GM18861 (cell line): ENCODE measurements around the gene KSR2.
"Not testable (repeated sequence)": the region's sequence is repeated elsewhere in the genome, so short reads cannot be mapped to it uniquely, and the experiment has no call there.

Source experiments
- ATAC-seq: cut with Tn5 transposase; IDR thresholded peaks from one replicate; pipeline ENCODE4 v1.9.1; 2021; ENCODE audit not compliant: unreplicated experiment

The KSR2 gene

DNA sequence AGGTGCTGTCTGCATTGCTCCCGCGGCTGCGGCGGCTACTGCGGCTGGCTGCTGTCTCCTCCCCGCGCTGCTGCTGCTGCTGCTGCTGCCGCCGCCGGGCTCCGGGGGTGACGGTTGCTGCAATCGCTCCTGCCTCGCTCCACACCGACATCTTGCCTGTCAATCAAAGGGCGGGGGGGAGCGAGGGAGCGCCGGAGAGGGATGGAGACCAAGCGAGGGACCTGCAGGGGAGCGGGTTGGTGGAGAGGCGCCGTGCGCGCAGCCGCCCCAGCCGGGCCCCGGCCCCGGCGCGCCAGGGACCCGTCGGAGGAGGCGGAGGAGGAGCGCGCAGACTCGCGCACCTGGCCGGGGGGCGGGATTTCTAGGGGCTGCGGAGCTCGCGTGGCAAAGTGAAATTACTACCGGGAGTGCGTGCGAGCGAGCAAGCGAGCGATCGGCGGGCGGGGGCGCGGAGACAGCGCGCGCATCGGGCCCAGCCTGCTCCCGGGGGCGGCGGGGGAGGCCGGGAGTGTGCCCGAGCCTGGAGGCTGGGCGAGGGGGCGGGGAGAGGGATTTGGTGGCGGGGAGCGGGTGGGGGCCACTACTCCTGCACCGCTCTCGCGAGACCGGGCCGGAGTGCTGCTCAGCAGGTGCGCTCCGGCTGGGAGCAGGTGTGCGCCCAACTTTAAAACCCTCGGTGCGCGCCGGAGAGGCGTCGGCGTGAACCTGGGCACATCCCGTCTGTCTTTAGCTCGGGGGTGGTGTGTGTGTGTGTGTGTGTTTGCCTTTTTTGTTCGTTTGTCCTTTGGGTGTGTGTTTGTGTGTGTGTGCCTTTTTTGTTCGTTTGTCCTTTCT lies at the start of gene KSR2:
TSS of gene KSR2 (minus strand) at position 165 of the 834 bp plus-strand sequence. CDS start 735 bp downstream, outside the sequence.
- no peak for ATAC-seq

DNA sequence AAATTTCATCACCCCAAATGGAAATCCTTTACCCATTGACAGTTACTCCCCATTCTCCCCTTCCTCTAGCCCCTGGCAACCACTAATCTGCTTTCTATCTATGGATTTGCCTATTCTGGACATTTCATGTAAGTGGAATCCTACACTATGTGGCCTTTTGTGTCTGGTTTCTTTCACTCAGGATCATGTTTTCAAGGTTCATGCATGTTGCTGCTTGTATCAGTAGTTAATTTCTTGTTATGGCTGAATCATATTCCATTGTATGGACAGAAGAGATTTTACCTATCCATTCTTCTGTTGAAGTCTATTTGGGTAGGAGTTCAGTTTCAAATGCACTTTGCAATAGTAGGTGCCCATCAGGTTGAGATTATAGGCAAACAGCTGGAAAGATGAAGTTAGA lies 49.1 kb upstream of the KSR2 start:
- ATAC-seq, result no peak

DNA sequence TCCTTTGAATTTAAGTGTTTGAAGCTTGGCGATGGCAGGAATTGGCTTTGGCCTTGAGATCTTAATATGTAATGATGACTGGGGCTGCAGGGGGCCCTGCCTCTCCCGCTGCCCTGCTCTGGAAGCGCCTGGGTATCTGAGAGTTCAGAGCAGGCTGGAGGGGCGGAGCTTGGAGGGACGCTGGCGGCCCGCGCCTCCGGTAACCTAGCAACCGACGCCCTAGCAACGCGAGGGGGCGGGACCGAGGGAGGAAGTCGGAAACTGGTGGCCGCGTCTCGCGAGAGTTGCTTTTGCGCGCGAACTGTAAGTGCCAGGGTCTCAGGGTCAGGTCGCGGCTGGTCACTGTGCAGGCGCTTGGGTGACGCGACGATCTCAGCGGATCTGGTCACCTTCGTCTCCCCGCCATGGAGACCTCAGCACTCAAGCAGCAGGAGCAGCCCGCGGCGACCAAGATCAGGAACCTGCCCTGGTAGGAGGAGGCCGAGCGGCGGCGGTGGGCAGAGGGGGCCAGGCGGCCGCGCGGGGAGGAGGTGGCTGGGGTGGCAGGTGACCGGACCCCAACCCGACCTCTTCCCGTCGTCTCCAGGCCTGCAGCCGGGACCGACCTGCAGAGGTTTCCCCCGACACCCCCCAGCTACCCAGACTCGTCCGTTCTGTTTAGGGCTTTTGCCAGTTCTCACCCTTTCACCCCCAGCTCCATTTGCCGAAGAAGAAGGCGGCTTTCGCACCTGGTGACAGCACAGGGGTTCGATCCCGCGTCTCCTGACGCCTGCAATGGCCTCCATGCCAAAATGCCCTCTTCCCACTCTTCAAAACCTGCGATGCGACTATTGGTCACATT lies 47.9 kb upstream of the KSR2 start, which contains the start of gene RFC5:
TSS of gene RFC5 (plus strand) at position 280 of the 841 bp plus-strand sequence. CDS start at position 405, 125 bp downstream.
- ATAC-seq, result peak; percentile 97

DNA sequence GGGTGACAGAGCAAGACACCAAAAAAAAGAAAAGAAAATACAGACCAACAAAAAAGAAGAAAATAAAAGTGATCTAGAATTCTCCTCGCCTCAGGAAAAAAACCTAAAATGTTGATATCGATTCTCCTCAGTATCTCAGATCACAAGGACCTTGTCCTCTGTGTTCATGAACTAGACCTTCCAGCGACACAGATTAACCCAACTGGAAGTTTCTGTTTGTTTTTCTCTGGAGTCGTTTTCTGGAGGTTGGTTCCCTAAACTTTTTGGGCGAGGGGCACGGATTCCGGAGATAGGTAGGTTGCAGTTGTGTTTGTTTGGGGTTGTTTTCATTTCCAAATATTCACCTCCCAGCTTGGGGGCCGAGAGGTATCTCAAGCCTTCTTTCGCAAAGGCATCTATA lies 47.2 kb upstream of the KSR2 start:
- ATAC-seq, result no peak

DNA sequence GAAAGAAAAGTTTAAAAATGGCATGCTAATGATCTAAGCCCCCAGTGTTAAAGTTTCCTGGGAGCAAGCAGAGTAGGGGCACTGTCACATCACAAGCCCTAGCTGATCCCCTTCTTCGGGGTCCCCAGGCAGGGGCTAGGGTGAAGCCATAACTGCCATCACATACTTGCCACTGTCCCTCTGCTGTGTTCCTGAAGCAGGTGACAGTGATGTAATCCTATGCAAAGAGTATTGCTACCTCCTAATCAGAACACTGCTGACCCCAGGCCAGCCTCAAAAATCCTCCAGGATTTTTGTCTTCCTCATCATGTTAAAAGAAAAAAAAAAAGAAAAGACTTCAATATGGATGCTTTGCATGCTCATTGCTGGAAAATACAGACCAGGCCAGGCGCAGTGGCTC lies 46.5 kb upstream of the KSR2 start:
- no peak for ATAC-seq

DNA sequence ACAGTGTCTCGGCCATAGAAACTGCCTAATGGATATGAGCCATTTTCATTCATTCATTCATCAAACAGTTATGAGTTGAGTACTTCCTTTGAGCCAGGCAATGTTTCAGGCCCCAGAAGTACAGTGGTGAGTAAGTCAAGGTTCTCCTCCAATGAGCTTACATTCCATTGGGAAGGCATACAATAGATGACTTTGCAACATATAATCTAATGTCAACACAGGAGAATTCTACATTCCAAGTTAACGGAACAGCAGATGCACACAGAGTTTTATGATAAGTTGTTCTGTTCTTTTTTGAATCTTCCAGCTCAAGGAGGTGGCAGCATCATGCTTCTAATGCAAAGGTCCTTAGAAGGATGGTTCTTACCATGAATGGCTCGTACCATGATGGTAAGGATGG lies 44.5 kb upstream of the KSR2 start:
- ATAC-seq, result no peak

DNA sequence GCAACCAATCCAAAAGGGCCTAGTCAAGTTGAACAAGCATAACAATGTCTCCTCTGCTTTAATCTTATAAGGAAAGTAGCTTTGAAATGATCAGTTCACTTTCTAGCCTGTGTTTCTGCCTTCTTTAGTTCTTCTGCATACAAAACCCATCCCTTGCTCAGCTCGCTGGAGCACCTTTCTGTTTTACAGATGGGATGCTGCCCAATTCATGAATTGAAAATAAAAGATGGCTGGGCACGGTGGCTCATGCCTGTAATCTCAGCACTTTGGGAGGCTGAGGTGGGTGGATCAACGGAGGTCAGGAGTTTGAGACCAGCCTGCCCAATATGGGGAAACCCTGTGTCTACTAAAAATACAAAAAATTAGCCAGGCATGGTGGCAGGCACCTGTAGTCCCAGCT lies 43.2 kb upstream of the KSR2 start:
- no peak for ATAC-seq

DNA sequence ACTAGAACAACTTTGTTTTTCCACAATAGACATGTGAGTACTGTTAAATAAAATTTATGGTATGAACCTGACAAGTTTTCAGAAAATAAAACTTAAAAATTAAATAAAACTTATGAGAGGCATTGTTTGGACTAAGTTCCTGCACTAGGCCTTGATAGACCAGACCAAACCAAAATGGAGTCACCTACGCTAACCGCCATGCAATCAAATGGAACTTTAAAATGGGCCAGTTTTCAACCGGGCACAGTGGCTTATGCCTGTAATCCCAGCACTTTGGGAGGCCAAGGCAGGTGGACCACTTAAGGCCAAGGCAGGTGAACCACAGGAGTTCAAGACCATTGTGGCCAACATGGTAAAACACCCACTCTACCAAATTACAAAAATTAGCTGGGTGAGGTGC lies 42.6 kb upstream of the KSR2 start:
- no peak for ATAC-seq

DNA sequence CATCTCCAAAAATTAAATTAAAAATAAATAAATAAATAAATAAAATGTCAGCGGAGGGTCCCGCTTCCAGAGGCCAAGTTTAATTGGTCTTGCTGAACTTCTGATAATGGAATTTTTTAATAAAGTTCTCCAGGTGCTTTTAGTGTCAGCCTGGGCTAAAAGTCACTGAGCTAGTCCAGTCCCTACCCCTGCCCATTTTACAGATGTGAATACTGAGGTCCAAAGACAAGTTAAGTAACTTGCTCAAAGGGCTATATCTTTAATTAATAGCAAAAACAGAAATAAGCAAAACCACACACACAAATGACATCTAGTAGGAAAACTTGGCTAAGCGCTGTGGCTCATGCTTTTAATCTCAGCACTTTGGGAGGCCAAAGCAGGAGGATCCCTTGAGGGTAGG lies 42.1 kb upstream of the KSR2 start:
- no peak for ATAC-seq

DNA sequence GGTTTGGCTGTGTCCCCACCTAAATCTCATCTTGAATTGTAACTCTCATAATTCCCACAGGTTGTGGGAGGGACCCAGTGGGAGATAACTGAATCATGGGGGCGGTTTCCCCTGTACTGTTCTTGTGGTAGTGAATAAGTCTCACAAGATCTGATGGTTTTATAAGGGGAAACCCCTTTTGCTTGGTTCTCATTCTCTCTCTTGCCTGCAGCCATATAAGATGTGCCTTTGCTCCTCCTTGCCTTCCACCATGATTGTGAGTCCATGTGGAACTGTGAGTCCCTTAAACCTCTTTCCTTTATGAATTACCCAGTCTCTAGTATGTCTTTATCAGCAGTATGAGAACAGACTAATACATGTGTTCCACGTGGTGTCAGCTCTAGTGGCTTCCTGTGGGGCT lies 31.0 kb upstream of the KSR2 start:
- ATAC-seq, result not testable (repeated sequence)

DNA sequence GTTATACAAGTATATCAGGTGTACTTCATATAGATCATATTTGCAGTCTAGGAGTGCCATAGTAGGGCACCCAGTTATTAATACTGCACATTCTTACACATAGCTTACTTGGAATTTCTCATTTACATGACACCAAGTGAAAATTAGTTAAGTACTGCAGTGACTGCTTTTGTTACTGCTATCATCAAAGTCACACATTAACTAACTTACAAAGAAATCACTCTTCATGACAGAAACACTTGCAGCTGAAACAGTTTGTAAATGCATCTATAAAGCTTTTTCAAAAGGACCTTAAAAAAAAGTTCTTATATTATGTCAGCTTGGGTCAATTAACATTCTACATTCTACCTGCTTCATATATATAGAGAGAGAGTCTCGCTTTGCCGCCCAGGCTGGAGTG lies 29.9 kb upstream of the KSR2 start:
- ATAC-seq, result no peak

DNA sequence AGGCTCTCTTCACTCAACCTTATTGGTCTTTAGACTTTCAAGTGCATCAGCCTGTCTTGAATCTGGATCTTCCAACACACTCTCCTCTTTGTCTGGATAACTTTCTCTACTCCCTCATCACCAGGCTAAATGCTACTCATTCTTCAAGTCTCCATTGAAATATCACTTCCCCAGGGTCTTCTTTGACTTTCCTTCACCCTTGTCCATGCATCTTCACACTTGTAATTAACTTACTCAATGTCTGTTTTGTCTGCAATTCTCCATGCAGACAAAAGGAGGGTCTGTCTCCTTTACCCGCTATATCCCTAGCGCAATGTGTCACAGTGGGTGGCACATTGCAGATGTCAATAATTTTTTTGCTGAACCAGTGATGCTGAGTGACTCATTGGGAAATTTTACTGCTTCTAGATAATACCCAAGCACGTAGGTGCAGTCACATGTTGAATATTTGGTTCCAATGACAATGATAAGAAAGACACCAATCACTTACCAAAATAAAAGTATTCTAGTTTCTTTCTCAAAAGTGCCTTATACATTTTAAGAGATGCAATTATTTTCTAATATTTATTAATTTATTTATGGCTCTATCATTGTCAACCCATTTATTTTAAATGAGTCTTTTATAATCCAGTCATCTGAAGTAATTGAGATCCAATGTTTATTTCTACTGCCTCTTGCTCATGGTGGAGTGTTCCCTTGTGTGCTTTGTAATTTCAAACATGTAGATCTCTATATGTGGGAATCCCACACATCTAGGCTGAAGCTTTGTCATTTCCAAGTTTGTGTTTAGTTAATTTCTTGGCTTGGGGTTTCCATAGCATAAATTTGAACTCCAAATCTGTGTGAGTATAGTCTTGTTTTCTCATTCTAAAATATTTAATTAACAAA lies 26.0 kb upstream of the KSR2 start:
- no peak for ATAC-seq

DNA sequence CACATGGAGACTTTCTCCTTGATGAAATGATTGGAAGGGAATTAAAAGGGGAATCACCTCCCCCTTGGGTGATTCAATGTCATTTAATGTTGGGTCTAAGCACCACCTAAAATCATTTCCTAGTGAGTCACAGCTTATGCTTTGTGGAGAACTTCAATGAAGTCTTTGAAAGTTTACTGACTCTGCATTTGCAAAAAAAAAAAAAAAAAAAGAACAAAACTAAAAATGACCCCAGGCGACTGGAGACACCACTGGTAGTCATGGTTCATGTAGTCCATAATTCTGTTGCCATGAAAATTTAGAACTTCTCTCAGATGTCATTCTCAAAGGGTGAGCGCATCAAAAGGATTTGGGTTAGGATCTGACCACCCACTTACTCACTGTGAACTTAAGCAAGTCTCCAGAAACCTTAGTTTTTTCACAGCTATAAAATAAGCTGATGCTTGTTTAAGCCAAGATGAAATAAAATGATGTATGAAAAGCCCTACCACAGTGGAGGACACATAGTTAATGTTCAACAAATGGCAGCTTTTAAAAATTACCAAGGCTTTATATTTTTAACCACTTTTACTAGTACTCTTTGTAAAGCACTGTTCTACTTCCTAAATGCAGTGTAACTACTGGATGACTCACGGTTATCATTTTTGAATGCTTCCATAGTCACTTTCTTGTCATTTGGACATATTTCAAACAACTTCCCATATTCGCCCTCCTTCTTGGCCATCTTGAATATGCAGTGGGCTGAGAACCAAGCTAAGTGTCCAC lies 18.1 kb upstream of the KSR2 start:
- ATAC-seq, result no peak

DNA sequence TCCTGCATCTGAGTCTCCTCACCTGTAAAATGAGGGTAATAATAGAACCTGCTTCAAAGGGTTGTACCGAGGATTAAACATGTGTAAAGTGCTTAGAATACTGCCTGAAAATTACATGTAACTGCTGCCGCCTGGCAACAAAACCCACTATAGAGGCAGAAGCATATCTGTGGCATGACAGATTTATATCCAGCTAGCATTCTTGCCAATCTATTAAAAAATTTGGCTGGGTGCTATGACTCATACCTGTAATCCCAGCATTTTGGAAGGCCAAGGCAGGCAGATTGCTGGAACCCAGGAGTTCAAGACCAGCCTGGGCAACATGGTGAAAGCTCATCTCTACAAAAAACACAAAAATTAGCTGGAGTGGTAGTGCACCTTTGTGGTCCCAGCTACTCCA lies 16.4 kb upstream of the KSR2 start:
- ATAC-seq, result no peak

DNA sequence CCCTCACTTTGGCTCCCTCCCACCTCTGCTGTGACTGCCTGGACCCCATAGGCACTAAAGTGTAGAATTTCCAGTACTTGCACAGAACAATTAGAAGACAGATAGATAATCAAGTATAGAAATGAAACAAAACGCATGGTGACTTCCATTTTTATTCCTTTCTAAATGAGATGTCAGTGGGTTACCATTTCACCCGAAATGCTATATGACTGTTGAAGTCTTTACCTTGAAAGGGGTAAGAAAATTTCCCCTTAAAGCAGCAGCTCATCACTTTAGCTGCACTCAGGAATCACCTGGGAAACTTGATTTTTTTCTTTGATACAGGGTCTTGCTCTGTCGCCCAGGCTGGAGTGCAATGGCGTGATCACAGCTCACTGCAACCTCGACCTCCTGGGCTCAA lies 12.5 kb upstream of the KSR2 start:
- no peak for ATAC-seq

DNA sequence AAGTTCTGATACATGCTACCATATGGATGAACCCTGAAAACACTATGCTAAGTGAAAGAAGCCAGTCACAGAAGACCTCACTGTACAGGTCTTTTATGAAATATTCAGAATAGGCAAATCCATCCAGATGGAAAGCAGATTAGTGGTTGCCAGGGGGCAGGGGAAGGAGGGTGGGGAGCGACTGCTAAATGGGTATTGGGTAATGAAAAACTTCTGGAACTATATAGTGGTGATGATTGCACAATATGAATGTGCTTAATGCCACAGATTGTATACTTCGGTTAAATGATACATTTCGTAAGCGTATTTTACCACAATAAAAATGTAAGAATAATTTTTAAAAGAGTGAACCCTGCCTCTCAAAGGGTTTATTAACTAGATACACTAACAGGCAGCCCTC lies 11.8 kb upstream of the KSR2 start:
- no peak for ATAC-seq

DNA sequence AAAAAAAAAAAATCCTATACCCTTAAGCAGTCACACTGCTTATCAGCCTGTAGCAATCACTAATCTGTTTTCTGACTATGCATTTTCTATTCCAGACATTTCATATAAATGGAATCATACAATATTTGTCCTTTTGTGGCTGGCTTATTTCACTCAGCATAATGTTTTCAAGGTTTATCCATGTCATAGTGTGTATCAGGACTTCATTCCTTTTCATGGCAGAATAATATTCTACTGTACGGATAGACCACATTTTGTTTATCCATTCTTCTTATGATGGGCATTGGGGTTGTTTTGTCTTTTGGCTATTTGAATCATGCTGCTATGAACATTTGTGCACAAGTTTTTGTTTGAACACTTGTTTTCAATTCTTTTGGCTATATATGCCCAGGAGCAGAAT lies 8.6 kb upstream of the KSR2 start:
- no peak for ATAC-seq

DNA sequence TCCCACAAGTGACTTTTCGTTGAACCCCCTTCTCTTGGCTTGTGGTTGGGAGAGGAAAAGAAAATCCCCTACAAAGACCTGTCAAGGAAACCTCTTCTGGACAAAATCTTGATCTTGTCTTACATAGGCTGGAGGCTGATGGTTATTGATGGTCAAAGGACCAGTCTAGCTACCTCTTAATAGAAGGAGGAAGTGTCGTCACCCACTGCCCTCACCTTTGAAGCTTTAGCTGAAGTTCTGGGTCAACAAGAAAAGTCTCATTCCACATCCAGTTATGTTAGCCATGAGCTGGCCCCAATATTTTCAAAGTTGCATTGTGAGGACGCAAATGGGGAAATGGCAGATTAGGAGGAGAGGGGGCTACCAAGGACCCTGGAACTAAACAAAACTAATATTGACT lies 6.2 kb upstream of the KSR2 start:
- no peak for ATAC-seq

DNA sequence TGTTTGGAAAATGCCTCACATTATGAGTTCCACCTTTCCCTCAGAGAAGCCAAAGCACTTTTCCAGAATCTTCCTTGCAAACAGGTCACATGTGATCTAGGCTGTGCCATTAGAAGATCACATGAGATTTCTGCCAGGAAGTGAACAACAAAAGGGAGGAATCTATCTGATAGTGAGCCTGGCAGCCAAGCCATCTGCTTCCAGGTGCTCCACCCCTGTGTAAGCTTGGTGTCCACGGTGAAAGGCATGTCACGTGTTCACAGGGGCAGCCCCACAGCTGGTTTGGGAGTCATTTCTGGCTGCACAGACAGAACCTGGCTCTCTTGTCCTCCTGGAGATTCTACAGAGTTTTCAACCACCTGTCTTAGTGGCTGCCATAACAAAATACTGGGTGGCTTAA lies 3.5 kb upstream of the KSR2 start:
- no peak for ATAC-seq

DNA sequence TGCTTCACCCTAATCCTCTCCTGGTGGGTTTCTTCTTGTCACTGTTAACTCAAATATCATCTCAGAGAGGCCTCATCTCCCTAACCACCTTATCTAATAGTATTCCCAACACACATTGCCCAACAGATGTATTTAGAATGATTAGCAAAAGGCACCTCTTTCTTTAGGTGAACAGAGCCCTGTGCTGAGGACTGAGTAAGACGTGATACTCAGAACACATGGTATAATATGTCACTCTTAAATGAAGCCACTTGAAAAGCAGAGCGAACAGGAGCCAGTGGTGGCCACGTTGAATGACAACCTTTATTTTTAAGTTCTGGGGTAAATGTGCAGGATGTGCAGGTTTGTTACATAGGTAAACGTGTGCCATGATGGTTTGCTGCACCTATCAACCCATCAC lies 1.5 kb upstream of the KSR2 start:
- ATAC-seq, result no peak
